SKM-1 treated with dmso at 0.1 percent for 144 hours (cell line): ENCODE results near the gene FLG.
"Not testable (repeated sequence)": the region's sequence is repeated elsewhere in the genome, so short reads cannot be mapped to it uniquely, and the experiment has no call there.

Experiments used
- DNase-seq: peaks from one replicate; lab custom pipeline; 2025; ENCODE audit not compliant: unreplicated experiment; lab: John Stamatoyannopoulos, UW

The FLG gene

GRCh38 chr1:152303139-152303872, 21.7 kb downstream of the FLG start:
- not testable (repeated sequence) for DNase-seq

GRCh38 chr1:152256394-152256793, 68.6 kb downstream of the FLG start:
- DNase-seq, result not testable (repeated sequence)
